ENCODE results near the gene MRPL10. TPM values are rescaled to one million over a fixed set of nuclear protein-coding genes. Genes with fewer than 3 reads are reported as not detected.

Gene MRPL10
- total RNA-seq, 1 experiment from 2014 or later = 67.2 TPM

DNA sequence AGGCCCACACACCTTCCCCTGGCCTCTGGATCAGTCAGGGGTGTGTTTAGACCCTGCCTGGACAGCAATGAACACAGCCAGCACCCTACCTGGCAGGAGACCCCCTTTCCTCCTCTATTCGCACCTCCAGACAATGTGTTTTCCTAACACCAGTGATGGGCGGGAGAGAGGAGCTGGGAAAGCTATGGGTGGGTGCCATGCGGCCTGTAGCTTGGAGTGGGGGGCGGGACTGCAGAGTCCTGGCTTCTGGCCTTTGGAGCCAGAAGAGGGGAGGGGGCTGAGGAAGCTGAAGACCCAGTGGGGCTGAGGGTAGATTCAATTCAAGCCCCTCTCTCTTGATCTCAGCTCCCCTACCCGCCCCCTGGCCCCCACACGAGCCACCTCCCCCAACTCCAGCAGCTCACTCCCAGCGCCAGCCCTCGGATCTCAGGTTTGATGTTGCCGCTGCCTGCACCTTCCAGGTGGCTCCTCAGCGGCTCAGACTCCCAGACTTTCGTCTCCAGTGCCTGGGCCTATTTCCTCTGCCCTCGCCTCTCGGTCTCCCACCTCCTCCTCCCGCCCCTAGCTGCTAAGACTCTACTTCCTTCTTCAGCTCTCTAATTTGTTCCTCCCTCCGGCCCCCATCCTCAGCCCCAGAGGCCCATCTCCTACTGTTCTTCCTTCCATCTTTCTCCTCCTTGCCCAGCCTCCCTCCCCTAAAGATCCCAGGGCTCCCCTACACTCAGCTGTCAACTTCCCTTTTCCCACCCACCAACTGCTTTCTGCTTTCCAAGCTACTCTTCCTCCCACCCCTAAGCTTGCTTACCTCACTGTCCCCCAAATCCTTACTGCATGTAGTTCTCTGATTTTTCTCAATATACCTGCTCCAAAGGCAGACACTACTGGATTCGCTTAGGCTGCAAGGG is 26.5 kb upstream of the MRPL10 start:
- H3T11ph ChIP-seq (ENCODE audit: low read length) = no peak overlapping the region
- H3K79me2 ChIP-seq (ENCODE audit: insufficient read depth, low read length) = no peaks in the 10 kb centered on the region
- H4K91ac ChIP-seq (ENCODE audit: insufficient read length, low read depth, low read length) = no peak overlapping the region
- peaks cover 72% of the 10 kb centered on the region for H3K27me3 Mint-ChIP-seq (ENCODE audit: low read depth)
- H3K4me2 ChIP-seq (ENCODE audit: insufficient read depth, insufficient read length, low read length) = no peak overlapping the region
- H3K9ac ChIP-seq (ENCODE audit: extremely low read depth, insufficient read length, low read length) = no peak overlapping the region
- no peak overlapping the region for H2BK12ac ChIP-seq (ENCODE audit: insufficient read length, low read depth, low read length)
- H2AFZ ChIP-seq (ENCODE audit: low read length) = no peak overlapping the region
- no peaks in the 10 kb centered on the region for H4K20me1 ChIP-seq (ENCODE audit: control insufficient read depth, insufficient read depth, insufficient read length)
- H3K18ac ChIP-seq (ENCODE audit: insufficient read length, low read depth, low read length) = no peak overlapping the region
- H2BK15ac ChIP-seq (ENCODE audit: low read depth, low read length) = no peak overlapping the region
- no peak overlapping the region for H4K8ac ChIP-seq (replicated peaks; ENCODE audit: insufficient read length, low read depth, low read length)
- no peak for TF ChIP-seq CTCF (conservative IDR thresholded peaks at IDR 0.05)
- H3K14ac ChIP-seq (ENCODE audit: insufficient read depth, low read length) = no peak overlapping the region
- no peak overlapping the region for H3K56ac ChIP-seq (ENCODE audit: insufficient read length, low read depth, low read length)
- H3K9me3 Mint-ChIP-seq = no peaks in the 10 kb centered on the region
- H2AK5ac ChIP-seq (ENCODE audit: insufficient read length, low read length) = no peak overlapping the region
- H3K79me1 ChIP-seq (ENCODE audit: insufficient read depth, low read depth, low read length, poor library complexity, severe bottlenecking) = no peaks in the 10 kb centered on the region
- no peaks in the 10 kb centered on the region for H3K23me2 ChIP-seq (ENCODE audit: insufficient read length, low read depth, low read length, poor library complexity, severe bottlenecking)
- H3K4ac ChIP-seq (ENCODE audit: low read depth, low read length) = no peak overlapping the region
- H3K4me1 ChIP-seq (ENCODE audit: insufficient read depth, low read length) = no peaks in the 10 kb centered on the region
- DNase-seq = peak; percentile 68
- no peak overlapping the region for H2BK120ac ChIP-seq (ENCODE audit: low read depth, low read length, poor library complexity, severe bottlenecking)
- no peak overlapping the region for H3K27ac Mint-ChIP-seq
- H3K23ac ChIP-seq (ENCODE audit: insufficient read length, low read depth, low read length) = no peak overlapping the region
- H3K4me1 Mint-ChIP-seq = peaks cover 22 to 31% of the 10 kb centered on the region in 2 experiments
- no peaks in the 10 kb centered on the region for H3K9me3 ChIP-seq (ENCODE audit: control insufficient read depth, low read depth, low read length)
- no peak overlapping the region for H2BK20ac ChIP-seq (ENCODE audit: low read depth, low read length, poor library complexity, severe bottlenecking)
- H3K27me3 ChIP-seq (ENCODE audit: insufficient read depth, low read length) = peaks cover 19% of the 10 kb centered on the region
- no peak overlapping the region for H4K5ac ChIP-seq (ENCODE audit: insufficient read length, low read depth, low read length)
- H2BK5ac ChIP-seq (ENCODE audit: insufficient read length, low read length) = no peak overlapping the region
- H3K4me3 Mint-ChIP-seq = no peak overlapping the region
- H3K36me3 Mint-ChIP-seq (ENCODE audit: insufficient read depth in 1 of 3, low read depth in 3 of 3) = no peaks in the 10 kb centered on the region
- H3K27ac ChIP-seq (ENCODE audit: insufficient read length, low read depth, low read length) = no peak overlapping the region
- WGBS (ENCODE audit: extremely low coverage, insufficient read length, low lambda C conversion rate) = no CpG with 5 or more reads among the region's 16 CpGs

Data from H9 (cell line).